Smooth muscle cell (in vitro differentiated cells): ENCODE data around the gene CHCHD6. TPM values are rescaled to one million over a fixed set of nuclear protein-coding genes. Genes with fewer than 3 reads are reported as not detected.

Experiments
- DNase-seq: peaks from one replicate; lab custom pipeline; 2025; ENCODE audit not compliant: unreplicated experiment; lab: John Stamatoyannopoulos, UW
- H2AFZ ChIP-seq: fragments of 200-600 bp; sonication (generic); 2 replicates; pipeline ENCODE4 v1.6.0; 2016; ENCODE audit warnings: antibody characterized with exemption, low read depth, mild to moderate bottlenecking
- H3F3A ChIP-seq: fragments of 200-600 bp; sonication (generic); 2 replicates; pipeline ENCODE4 v1.6.0; 2017; ENCODE audit warnings: antibody characterized with exemption, low read depth
- H3K27ac ChIP-seq: fragments of 200-600 bp; sonication (generic); 2 replicates; pipeline ENCODE4 v1.5.1; 2016; ENCODE audit warnings: low read depth, mild to moderate bottlenecking
- H3K27me3 ChIP-seq: fragments of 200-600 bp; sonication (generic); 2 replicates; pipeline ENCODE4 v1.6.1; 2016; ENCODE audit warnings: low read depth, mild to moderate bottlenecking
- H3K36me3 ChIP-seq: fragments of 200-600 bp; sonication (generic); 2 replicates; pipeline ENCODE4 v1.5.1; 2016; ENCODE audit warnings: low read depth
- H3K4me1 ChIP-seq: fragments of 200-600 bp; sonication (generic); 2 replicates; pipeline ENCODE4 v1.5.1; 2016; ENCODE audit warnings: low read depth
- H3K4me2 ChIP-seq: fragments of 200-600 bp; sonication (generic); 2 replicates; pipeline ENCODE4 v1.6.0; 2016; ENCODE audit warnings: mild to moderate bottlenecking
- H3K4me3 ChIP-seq: fragments of 200-600 bp; sonication (generic); 2 replicates; pipeline ENCODE4 v1.5.1; 2016; ENCODE audit warnings: mild to moderate bottlenecking
- H3K79me2 ChIP-seq: fragments of 200-600 bp; sonication (generic); 2 replicates; pipeline ENCODE4 v1.6.0; 2016; ENCODE audit warnings: low read depth, mild to moderate bottlenecking
- H3K9ac ChIP-seq: fragments of 200-600 bp; sonication (generic); 2 replicates; pipeline ENCODE4 v1.6.0; 2016; ENCODE audit warnings: low read depth
- H3K9me3 ChIP-seq: fragments of 200-600 bp; sonication (generic); replicated peaks from 2 replicates; pipeline ENCODE4 v1.5.1; 2016; ENCODE audit warnings: low read depth
- H4K20me1 ChIP-seq: fragments of 200-600 bp; sonication (generic); 2 replicates; pipeline ENCODE4 v1.6.0; 2016; ENCODE audit warnings: low read depth
- WGBS: methylation state at CpG from one replicate; pipeline ENCODE4 v1.1.7; 2016; ENCODE audit warnings: low lambda C conversion rate; 5-methylcytosine and 5-hydroxymethylcytosine counted together
- polyA plus RNA-seq: library from polyadenylated mRNA; unstranded; fragments of >200 nt; fragmentation: Nextera tagmentation; extraction: Ambion mirVana; gene quantifications from 2 replicates; pipeline ENCODE4 v1.2.1, GENCODE V29; 2016
- total RNA-seq: library from RNA; depleted of rRNA; stranded (reverse); fragments of >200 nt; gene quantifications from 2 replicates; pipeline ENCODE4 v1.2.3, GENCODE V29; 2014
- TF ChIP-seq, protein P1 (sequence below): fragments of 200-600 bp; sonication (generic); IDR thresholded peaks from 2 replicates; pipeline ENCODE4 v1.5.1; 2017; ENCODE audit warnings: borderline replicate concordance, mild to moderate bottlenecking, antibody characterized with exemption; ENCODE audit not compliant: insufficient read depth, poor library complexity, severe bottlenecking

CHCHD6 gene
- total and polyA plus RNA-seq, 2 experiments from 2014 or later, result 6.7 to 27.2 TPM

DNA sequence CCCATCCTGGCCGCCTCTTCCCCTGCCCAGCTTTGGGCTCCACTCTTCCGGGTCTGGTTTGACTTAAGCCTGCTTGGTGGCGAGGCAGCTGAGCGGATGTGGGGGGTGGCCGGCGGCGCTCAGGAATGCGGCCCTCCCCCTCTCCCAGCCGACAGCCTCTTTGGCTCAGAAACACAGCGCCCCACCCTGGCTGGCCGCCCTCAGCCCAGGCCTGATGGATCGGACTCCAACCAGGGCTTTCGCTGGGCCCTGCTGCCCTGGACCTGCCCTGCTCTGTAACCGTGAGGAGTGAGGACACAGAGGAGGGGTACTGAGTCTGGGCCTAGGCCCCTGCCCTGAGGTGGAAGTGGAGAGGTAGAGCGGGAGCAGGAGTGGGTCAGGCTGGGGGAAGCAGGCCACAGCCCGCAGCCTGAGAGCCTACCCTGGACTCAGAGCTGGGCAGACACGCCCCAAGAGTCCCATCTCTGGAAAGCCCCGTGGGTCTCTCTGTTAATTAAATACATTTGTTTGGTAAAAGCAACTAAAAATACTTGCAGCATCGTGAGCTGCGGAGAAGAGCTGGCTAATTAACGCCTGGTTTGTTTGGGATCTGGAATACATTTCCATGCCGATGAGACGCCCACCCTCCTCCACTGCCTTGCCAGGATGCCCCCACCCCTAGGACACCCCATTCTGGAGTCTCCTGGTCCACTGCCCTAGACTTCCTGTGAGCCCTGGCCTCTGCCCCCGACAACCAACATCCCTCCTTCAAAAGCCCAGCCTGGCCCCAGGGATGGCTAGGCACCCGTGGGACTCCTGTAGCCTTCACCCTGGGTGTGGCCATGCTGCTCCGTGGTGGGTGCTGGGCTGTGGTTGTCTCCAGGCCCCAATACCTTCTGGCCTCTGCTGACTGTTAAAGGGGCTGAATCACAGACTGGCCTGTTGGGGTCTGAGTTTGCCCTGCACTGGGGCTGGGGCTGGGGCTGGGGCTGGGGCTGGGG, 298.4 kb downstream of the CHCHD6 start:
- Histone ChIP-seq H3K4me2 (peak overlapping the region; percentile 78), H3K27ac (peak overlapping the region; percentile 90), H3F3A (no peaks in the 10 kb centered on the region), H2AFZ (peak overlapping the region; percentile 34), H3K79me2 (peaks cover 39% of the 10 kb centered on the region), H3K36me3 (no peaks in the 10 kb centered on the region), H3K4me3 (no peak overlapping the region), H4K20me1 (peaks cover 59% of the 10 kb centered on the region), H3K9ac (peak overlapping the region; percentile 68), H3K27me3 (no peaks in the 10 kb centered on the region), H3K9me3 (no peaks in the 10 kb centered on the region), H3K4me1 (peaks cover 14% of the 10 kb centered on the region)
- WGBS, result 25% methylated on average over 26 of the region's 26 CpGs
- peak; percentile 73 for DNase-seq
- TF ChIP-seq, protein P1, sequence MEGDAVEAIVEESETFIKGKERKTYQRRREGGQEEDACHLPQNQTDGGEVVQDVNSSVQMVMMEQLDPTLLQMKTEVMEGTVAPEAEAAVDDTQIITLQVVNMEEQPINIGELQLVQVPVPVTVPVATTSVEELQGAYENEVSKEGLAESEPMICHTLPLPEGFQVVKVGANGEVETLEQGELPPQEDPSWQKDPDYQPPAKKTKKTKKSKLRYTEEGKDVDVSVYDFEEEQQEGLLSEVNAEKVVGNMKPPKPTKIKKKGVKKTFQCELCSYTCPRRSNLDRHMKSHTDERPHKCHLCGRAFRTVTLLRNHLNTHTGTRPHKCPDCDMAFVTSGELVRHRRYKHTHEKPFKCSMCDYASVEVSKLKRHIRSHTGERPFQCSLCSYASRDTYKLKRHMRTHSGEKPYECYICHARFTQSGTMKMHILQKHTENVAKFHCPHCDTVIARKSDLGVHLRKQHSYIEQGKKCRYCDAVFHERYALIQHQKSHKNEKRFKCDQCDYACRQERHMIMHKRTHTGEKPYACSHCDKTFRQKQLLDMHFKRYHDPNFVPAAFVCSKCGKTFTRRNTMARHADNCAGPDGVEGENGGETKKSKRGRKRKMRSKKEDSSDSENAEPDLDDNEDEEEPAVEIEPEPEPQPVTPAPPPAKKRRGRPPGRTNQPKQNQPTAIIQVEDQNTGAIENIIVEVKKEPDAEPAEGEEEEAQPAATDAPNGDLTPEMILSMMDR, result peak; percentile 56

DNA sequence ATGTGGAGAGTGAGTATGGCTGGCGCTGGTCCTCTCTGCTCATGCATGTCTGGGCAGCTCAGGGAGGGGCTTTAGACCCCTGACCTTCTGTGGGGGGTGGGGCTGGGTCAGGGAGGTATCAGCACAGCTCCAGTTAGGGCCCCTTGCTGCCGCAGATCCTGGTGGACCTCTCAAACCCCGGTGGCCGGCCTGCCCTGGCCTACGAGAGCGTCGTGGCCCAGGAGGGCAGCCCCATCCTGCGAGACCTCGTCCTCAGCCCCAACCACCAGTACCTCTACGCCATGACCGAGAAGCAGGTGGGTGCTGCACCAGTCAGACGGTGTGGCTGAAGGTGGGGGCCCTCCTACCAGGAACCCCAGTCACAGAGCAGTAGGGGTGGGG, 299.1 kb downstream of the CHCHD6 start:
- Histone ChIP-seq H3K9ac (no peak overlapping the region), H3K36me3 (no peaks in the 10 kb centered on the region), H3K79me2 (peaks cover 32% of the 10 kb centered on the region)

GRCh38 chr3:127003601-127004280, 299.7 kb downstream of the CHCHD6 start:
- 93% methylated on average over 7 of the region's 7 CpGs for WGBS
- H3K4me2 ChIP-seq, result no peak overlapping the region
- no peaks in the 10 kb centered on the region for H3F3A ChIP-seq
- no peaks in the 10 kb centered on the region for H3K27me3 ChIP-seq
- TF ChIP-seq, protein P1, result no peak
- H3K9me3 ChIP-seq, result no peaks in the 10 kb centered on the region
- H3K4me1 ChIP-seq, result peaks cover 14% of the 10 kb centered on the region
- H2AFZ ChIP-seq, result no peak overlapping the region
- DNase-seq, result no peak
- H3K79me2 ChIP-seq, result peaks cover 26% of the 10 kb centered on the region
- no peaks in the 10 kb centered on the region for H3K36me3 ChIP-seq
- no peak overlapping the region for H3K4me3 ChIP-seq
- H4K20me1 ChIP-seq, result peaks cover 53% of the 10 kb centered on the region
- H3K27ac ChIP-seq, result no peak overlapping the region
- H3K9ac ChIP-seq, result no peak overlapping the region

More for the DNA sequence above, 299.1 kb downstream of the CHCHD6 start:
- H3K27ac ChIP-seq, result peak overlapping the region; percentile 90
- H3K9me3 ChIP-seq, result no peaks in the 10 kb centered on the region
- peaks cover 53% of the 10 kb centered on the region for H4K20me1 ChIP-seq
- peaks cover 14% of the 10 kb centered on the region for H3K4me1 ChIP-seq
- no peaks in the 10 kb centered on the region for H3F3A ChIP-seq
- no peak overlapping the region for H3K4me3 ChIP-seq
- WGBS, result 97% methylated on average over 12 of the region's 12 CpGs
- no peak for DNase-seq
- TF ChIP-seq, protein P1, result no peak
- peak overlapping the region; percentile 78 for H3K4me2 ChIP-seq
- no peaks in the 10 kb centered on the region for H3K27me3 ChIP-seq
- no peak overlapping the region for H2AFZ ChIP-seq
